GM21447 (cell line): ENCODE measurements around the gene PPP1R13B.

Source experiments
- ATAC-seq: cut with Tn5 transposase; IDR thresholded peaks from one replicate; pipeline ENCODE4 v1.9.1; 2021; ENCODE audit not compliant: unreplicated experiment

PPP1R13B gene

GRCh38 chr14:103732868-103733620, 114.3 kb downstream of the PPP1R13B start:
- no peak for ATAC-seq

- no peak for ATAC-seq
Measured at GRCh38 chr14:103731916-103732867, 115.2 kb downstream of the PPP1R13B start.

DNA sequence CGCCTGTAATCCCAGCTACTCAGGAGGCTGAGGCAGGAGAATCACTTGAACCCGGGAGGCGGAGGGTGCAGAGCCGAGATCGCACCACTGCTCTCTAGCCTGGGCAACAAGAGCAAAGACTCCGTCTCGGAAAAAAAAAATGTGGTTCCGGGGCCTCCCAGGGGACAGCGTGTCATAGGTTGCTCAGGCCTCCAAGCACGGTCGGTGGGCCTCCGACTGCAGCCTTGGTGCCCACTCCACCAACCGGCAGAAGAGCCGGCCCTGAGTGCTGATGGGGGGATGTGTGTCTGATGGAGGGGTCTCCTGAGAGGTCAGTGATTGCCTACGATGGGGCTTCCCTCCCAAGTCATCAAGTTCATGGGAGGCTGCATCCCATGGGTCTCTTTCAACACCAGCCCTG, 115.9 kb downstream of the PPP1R13B start:
- no peak for ATAC-seq

DNA sequence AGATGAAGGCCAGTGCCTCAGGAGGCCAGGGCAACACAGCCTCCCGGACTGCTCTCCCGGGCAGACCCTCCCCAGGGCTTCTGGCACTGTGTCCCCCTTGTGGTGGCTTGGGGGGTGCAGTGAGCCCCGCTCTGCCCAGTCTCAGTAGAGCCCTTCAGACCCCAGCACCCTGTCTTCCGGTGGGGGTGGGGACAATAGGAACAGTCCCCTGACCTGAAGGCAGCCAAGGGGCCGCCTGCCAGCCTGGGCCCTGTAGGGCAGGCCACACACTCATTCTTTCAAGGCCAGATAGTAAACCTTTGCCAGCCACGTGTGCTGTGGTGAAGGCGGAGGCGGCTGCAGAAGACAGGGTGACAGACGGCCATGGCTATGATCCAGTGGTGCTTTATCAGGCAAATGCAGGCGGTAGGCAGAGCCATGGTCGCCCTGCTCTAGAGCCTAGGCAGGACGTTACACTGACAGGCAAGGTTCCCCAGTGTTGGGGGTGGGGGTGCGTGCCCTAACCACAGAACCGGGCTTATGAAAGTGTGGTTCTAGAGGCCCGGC, 116.8 kb downstream of the PPP1R13B start:
- no peak for ATAC-seq

DNA sequence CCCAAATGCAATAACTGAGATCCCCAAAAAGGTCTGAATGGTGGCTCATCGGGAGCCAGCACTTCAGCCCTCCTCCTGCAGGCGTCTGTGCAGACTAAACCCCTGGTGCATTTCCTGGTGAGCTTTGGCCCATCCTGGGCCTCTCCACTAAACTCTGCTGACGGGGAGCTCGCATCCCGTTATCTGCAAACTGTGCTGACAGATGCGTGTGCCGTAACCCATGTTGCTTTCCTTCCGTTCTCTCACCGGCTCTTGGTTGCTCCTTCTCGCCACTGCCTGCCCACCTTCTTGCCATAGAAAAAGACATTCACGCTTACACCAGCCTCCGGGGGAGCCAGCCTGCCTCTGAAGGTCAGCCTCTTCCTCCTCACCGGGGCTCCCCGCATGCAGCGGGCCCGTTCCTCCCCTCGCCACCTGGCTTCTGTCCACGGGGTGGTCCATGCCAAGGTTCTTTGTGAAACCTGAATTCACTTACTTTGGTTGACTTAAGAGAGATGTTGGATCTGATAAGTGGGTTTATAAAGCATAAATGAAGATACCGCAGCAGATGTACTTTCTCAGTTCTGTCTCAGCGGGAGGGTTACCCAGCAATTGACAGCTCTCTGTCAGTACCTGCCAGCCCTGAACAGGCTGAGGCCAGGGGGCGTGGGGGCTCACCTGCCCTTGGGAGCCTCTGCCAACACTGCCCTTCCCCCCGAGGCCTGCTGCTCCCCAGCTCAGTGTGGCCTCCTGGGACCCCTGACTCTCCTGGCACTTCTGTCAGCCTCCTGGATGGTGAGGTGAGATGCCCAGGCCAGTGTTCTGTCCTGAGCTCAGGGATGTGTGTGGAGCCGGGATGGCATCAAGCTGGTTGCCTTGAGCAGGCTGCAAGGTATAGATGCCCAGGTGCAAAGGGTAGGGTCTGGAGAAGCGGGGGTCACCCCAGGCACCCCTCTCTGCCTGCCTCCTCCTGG, 117.6 kb downstream of the PPP1R13B start:
- no peak for ATAC-seq

GRCh38 chr14:103728721-103729120, 118.7 kb downstream of the PPP1R13B start:
- no peak for ATAC-seq

- no peak for ATAC-seq
Measured at GRCh38 chr14:103728141-103728540, 119.2 kb downstream of the PPP1R13B start.

DNA sequence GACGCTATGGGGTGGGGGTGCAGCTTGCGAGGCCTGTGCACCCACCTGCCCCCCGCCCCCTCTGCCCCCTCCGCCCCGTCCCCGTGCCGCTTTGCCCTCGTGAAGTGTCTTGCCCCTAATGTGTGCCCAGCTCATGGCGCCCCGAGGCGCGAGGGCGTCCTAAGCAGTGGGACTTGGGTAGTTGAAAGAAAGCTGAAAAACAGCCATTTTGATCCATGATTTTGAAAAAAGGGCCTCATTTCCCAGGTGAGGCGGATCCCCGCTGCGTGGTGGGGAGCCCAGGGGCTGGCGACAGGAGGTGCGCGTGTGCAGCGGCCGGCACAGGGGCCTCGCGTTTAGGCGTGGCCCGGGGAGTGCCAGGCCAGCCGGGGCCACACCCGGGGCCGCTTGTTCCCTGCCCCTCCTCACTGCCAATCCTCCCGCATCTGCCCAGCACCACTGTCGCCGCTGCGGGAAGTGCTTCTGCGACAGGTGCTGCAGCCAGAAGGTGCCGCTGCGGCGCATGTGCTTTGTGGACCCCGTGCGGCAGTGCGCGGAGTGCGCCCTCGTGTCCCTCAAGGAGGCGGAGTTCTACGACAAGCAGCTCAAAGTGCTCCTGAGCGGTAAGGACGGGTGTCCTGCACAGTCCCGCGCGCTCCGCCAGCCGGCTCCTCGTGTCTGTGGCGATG, 119.9 kb downstream of the PPP1R13B start:
- ATAC-seq, result no peak

- no peak for ATAC-seq
Measured at GRCh38 chr14:103726474-103726873, 120.9 kb downstream of the PPP1R13B start.

GRCh38 chr14:103725739-103726395, 121.5 kb downstream of the PPP1R13B start:
- no peak for ATAC-seq

DNA sequence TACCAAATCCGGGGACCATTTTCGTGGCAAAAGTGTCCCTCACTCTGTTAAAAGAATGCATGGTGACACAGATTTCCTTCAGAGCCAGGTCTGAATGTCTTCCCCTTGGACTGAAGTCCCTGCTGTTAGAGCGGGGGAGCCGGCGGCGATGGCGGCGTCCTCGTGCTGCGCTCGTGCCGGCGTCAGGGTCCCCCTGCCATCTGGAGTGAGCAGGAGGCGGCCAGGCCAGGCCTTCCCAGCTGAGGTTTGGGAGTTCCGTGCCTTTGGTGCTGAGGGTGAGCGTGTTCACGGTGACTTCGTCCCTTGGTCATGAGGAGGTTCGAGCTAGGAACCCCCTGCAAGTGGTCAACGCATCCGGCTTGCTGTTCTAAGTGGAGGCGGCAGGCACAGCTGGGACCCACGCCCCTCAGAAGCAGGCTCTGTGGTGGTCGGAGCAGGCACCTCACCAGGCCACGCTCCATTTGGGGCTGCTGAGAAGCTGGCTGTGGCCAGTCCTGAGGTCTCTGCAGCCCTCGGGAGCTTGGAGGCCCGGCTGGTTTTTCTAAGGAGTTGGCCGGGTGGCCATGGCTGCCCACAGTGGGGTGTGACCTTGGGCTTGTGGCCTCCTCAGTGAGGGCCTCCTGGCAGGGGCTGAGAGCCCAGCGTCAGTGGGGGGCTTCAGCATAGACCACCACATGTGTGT, 122.2 kb downstream of the PPP1R13B start:
- ATAC-seq, result no peak

DNA sequence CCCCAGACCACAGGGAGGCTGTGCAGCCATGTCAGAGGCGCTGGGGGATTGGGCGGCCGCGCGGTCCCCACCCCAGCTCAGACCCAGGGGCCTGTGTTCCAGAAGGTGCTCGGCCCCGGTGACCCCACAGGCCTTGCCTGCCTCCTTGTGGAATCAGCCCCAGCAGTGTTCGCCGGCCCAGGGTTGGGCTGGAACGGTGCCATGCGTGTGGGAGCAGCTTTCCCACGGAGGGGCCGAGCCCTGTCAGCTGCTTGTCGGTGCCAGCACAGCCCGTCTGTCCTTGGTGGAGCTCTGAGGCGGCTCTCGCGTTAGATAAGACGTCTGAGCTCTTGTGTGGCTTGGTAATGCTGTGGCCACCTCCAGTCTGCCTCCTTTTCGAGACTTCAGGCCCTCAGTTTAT, 123.3 kb downstream of the PPP1R13B start:
- ATAC-seq, result no peak

GRCh38 chr14:103723748-103724081, 123.7 kb downstream of the PPP1R13B start:
- no peak for ATAC-seq

DNA sequence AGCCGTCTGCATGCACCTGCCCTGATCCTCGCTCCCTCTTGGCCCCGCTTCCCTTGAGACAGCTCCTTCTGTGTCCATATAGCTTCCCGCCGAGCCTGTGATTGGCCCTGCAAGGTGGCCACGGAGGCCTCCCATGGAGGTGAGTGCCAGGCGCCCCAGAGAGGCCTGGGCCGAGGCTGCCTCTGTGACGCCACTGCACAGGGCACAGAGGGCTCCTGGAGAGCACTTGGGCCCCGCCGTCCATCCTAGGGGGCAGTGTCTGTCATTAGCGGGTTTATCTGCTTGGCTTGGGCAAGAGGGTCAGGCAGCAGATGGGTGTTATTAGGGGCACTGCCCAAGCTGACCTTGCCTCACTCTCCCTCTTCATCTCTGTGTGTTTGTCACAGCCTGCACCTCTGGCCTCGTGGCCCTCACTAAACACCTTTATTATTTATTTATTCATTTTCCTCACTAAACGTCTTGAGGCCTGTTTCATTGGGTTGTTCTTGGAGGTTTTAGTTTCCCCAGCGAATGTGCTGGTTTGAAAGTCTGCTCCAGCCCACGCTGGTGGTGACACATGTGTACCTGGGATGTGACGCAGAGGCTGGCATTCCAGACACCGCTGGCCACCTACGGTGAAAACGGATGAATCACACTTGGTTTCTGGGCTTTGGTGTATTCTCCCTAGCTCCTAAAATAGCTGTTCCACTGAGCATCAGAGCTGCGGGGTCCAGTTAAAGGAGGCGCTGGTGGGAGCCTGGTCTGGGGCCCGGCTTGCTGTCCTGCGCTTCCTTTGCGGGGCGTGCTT, 125.8 kb downstream of the PPP1R13B start:
- no peak for ATAC-seq

- ATAC-seq, result no peak
Measured at GRCh38 chr14:103719751-103720150, 127.6 kb downstream of the PPP1R13B start.

GRCh38 chr14:103718572-103718971, 128.8 kb downstream of the PPP1R13B start:
- no peak for ATAC-seq

- ATAC-seq, result no peak
Measured at GRCh38 chr14:103716899-103717411, 130.4 kb downstream of the PPP1R13B start.
